ENCODE measurements around the gene PACRG.

PACRG gene

GRCh38 chr6:162710936-162711335, 16.8 kb upstream of the PACRG start:
- DNase-seq = no peak

- no peak for DNase-seq
Observed at GRCh38 chr6:162711376-162711775, 16.4 kb upstream of the PACRG start.

DNA sequence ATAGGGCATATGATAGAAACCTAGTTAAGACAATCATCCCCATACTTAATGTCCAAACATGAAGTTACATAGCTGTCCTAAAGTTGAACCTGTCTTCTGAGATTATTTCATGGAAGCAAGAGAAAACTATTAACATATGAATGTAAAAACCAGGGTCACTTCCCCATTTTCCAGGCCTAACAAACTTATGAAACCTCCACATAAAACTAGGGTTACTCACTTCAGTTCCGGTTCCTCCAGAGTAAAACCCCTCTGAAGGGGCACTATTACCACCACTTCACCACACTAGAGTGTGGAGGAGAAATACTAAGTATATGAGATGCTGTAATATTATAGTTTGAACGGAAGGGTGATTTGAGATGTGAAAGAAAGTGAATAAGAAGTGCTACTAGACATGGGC, 15.1 kb upstream of the PACRG start:
- DNase-seq = no peak

DNA sequence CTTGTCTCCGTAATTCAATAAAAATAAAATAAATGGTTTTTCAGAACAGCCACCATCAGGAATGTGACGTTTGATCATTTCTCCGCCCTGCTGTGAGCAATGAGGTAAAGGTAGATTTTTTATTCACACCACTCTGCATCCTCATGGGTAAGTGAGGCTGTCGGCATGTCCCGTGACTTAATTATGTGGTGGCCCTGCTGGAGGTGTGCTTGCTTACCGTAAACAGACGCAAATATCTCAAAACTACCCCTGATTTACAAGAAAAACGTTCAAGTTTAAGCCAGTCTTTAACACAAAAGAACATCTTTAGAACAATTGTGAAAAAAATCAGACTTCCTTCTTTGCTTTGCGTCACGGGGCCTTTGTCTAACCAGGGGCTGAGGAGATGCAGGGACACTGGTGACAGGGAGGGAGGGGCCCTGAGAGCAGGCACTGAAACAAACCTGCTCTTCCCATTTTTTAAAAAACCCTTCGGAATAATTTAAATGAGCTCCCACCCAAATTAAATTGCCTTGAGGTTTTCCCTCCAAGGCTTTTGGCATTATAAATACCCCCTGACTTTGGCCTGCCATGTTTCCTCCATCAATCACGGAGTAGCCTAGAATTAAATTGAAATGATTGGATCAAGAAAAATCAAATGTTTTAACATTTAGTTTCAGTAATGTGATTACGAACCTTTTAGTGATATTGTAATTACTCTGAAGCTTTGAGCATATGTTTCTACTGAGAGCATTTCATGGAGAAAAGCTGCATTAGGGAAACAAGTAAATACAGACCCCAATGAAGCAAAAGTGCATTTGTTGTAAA, 13.6 kb upstream of the PACRG start:
- no peak for DNase-seq

DNA sequence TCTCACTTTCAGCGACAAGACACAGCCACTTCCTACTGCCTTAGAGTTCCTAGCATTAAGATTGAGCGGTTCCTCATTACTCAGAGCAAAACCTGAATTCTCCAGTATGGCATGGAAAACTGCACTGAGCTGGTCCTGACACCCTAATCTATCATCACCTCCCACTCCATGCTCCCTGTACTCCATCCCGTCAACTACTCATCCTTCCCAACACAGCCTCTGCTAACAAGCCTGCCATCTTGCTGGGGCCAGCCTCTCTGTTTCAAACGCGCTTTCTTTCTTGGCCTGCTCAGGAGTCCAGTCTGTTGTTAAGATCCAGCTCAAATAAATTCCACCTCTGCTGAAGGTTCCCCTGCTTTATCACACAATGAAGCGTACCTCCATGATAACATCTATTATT, 12.2 kb upstream of the PACRG start:
- DNase-seq = no peak

- no peak for DNase-seq
Observed at GRCh38 chr6:162719528-162719927, 8.2 kb upstream of the PACRG start.

DNA sequence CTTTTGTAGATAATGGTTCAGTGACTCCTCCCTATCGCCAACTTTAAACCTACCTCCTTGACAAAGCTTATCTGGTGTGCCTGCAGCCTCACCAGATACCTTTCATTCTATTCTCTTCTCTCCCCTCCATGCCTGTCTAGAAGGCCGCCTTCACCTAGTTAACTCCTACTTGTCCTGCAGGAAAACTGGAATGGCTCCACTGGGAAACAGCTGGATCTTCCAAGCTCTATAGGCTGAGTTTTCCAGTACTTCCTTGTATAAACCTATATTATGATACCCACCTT, 6.4 kb upstream of the PACRG start:
- no peak for DNase-seq

DNA sequence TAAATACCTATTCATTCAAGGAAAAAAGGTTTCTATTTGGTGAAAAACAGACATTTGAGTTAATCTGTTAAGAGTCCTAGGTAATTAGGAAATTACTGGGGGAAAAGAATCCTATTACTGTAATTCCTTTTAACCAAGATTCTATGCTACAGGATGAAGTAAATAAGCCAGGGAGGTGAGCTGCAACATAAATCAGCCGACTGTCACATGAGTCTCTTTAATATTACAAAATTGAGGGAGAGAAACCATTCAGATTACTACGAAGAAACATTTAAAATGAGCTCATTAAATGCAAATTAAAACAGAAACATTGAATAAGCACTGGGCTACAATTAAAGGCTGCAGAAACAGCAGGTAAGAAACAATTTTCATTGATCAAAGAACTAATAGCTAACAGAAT, 5.5 kb upstream of the PACRG start:
- no peak for DNase-seq

DNA sequence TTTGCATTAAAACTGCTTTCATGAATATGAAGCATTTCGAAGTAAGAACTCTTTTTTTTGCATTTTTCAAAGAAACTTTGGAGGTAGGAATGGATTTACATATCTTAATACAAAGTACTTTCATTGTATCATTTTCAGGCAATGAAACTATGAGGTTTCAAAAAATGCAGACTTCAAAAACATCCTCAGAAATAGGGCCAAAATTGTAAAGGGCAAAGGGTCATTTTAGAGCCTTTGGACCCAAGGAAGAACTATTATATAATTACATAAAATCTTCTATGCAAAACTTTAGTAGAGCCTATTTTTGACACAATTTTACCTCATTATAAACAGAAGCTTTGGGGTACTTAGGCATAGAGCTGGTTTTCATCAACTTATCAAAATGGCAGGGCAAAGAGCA, 5.1 kb upstream of the PACRG start:
- no peak for DNase-seq

GRCh38 chr6:162726947-162727321, 840 bp upstream of the PACRG start:
- DNase-seq = peak in 1 of 2 experiments; percentile 40

DNA sequence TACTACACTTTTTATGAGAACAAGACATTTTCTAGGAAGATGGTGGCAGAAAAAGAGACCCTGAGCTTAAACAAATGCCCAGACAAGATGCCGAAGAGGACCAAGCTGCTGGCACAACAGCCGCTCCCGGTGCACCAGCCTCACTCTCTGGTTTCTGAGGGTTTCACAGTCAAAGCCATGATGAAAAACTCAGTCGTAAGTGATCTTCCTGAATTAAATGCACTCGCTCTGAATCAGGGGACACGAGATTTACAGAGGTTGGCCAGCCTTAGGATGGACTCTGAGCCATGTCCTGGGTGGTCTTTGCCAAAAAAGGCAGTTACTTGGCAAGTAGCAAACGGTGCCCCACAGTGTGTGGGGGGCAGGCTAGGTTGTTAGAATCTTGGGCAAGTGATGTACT, 423 bp downstream of the PACRG start:
- peak in 1 of 2 experiments; percentile 44 for DNase-seq

GRCh38 chr6:162728706-162729105, 932 bp downstream of the PACRG start:
- no peak for DNase-seq

- DNase-seq = no peak
Observed at GRCh38 chr6:162730502-162730901, 2.7 kb downstream of the PACRG start.

DNA sequence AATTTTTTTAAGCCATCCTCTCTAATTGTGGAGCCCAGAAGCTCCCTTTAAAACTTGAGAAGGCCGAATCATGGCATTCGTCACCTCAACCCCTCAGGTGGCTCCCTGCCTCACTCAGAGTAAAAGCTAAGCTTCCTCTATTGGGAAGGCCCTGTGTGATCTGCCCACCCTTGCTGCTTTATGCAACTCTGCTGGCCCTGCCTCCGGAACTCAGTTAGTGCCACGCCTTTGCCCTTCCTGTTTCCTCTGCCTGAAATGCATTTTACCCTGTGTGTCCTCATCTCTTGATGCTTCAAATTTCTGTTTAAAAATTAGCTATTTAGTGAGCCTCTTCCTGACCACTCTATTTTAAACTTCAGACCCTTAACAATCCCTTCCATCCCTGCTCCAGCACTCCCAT, 5.7 kb downstream of the PACRG start:
- DNase-seq = no peak

DNA sequence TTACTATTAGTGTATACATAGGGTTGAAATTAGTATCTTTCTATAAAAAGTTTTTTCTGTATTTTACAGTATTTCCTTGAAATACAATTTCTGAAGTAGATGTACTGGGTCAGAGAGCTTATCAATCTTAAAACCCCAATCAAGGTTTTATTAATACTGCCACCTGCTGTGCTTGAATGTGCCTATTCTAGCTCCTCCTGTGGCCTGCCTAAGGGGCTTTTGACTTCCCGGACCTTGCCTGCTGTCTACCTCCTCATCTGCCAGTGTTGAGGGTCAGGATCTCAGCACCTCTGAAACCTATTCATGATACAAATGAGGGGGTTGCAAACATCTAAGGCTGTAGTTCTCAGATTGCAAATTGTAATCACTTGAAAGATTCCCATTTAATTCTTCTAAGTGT, 9.2 kb downstream of the PACRG start:
- DNase-seq = no peak

- DNase-seq = no peak
Observed at GRCh38 chr6:162750776-162751175, 23.0 kb downstream of the PACRG start.

- DNase-seq = no peak
Observed at GRCh38 chr6:162751211-162751859, 23.6 kb downstream of the PACRG start.

DNA sequence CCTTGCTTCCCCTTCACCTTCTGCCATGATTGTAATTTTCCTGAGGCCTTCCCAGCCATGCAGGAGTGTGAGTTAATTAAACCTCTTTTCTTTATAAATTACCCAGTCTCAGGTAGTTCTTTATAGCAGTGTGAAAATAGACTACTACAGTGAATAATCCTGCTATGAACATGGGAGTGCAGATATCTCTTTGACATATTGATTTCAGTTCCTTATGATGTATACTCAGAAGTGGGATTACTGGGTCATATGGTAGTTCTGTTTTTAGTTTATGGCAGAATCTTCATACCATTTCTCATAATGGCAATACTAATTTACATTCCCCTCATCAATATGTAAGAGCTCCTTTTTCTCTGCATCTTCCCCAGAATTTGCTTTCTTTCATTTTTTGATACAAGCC, 26.0 kb downstream of the PACRG start:
- no peak for DNase-seq

DNA sequence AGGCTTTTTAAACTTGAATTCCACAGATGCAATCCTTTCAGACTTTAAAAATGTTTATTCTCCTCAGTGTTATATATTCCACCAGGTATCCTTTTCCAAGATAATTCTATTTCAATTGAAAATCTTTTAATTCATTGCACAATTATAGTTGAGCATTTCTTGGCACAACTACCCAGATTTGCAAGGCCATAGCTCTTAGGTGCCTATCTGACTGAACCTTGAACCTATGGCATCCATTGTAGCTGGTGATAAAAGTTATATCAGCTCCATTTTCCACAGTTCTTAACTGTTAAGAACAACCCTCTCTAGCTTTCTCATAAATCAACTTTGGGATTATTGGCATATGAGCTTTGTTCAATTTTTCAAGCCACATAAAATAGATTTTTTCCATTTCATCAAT, 42.4 kb downstream of the PACRG start:
- DNase-seq = no peak

DNA sequence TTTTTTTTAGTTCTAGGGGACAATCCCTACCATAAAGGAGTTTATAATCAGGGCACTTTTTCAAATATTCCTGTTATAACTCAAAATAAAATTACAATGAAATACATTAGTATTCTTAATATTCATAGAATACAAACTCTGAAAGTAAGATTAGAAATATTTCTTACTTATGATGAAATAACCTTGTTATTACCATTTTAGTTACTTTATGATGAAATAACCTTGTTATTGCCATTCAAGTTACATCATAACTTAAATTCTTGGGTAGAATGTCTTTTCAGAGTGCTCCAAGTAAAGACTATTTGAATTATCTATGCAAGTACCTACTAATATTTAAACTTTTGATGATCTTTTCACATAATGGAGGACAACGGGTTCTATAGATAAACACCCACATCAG, 43.2 kb downstream of the PACRG start:
- DNase-seq = no peak

DNA sequence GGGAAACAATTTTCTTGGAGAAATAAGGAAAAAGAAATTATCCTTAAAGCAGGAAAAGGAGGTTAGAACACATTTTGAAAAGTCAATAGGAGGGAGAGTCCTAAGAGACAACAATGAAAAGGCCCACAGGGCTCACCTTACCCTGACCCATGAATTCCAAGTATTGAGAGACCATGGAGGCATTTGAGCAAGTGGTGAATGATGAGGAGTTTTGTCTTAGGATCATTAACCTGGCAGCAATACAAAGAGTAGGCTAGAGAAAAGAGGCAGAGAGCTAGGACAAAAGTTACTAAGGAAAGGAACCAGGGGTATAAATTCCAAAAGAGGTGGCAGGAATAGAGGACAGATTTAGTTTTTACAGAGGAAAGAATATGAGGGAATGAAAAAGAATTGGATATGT, 44.7 kb downstream of the PACRG start:
- DNase-seq = no peak

DNA sequence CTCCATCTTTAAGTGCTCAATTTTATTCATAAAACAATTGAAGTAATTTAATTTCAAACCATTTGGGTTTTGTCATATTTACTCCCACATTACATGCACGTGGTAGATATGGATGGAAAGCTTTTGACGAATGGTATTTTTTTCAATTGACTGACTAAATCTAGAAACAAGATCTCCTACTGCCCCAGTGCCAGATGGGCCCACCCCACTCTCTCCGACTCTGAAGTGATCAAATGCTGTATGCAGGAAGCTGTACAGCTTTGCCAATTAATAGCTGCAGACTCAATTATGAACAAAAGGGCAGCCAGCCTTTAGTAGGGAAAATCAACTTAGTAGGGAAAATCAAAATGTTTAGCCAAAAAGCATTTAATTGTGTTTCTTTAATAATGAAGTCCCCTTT, 46.2 kb downstream of the PACRG start:
- no peak for DNase-seq

DNA sequence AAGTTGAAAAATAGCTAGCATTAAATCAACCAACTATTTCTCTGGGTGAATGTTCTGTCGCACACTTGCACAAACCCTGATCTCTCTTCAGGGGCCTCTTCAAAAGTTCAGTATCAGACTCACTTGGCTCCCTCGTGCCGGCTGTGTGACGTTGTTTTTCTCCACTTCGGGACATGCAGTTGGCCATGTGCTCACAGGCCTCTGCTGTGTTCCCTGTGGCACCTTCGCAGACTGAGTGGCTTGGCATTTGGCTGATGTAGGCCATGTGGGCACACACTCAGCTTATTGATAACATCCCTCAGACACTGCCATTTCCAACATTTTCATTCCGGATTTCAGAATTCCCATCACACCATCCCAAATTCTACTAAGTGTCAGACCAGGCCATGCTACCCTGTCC, 49.3 kb downstream of the PACRG start:
- no peak for DNase-seq

DNA sequence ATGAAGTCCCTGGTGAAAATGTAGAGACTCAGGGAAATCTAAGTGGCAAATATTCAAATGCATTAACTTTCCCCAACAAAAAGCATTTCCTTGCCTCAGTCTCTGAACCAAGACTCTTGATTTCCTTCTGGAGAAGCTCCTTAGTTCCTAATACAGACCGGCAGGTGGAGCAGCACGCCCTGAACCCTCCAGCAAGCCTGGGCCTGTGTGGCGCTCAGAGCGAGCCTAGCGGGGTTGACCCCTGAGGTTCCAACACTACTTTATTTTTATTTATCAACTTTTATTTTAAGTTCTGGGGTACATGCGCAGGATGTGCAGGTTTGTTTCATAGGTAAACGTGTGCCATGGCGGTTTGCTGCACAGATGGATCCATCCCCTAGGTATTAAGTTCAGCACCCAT, 50.8 kb downstream of the PACRG start:
- DNase-seq = no peak

- no peak for DNase-seq
Observed at GRCh38 chr6:162785632-162786242, 58.0 kb downstream of the PACRG start.
